GM18498 (cell line): ENCODE data around the gene DTYMK.
"Not testable (repeated sequence)": the region's sequence is repeated elsewhere in the genome, so short reads cannot be mapped to it uniquely, and the experiment has no call there.

ENCODE experiments used
- ATAC-seq: cut with Tn5 transposase; IDR thresholded peaks from one replicate; pipeline ENCODE4 v1.9.1; 2021; ENCODE audit warnings: mild to moderate bottlenecking, moderate library complexity; ENCODE audit not compliant: unreplicated experiment

DTYMK gene

DNA sequence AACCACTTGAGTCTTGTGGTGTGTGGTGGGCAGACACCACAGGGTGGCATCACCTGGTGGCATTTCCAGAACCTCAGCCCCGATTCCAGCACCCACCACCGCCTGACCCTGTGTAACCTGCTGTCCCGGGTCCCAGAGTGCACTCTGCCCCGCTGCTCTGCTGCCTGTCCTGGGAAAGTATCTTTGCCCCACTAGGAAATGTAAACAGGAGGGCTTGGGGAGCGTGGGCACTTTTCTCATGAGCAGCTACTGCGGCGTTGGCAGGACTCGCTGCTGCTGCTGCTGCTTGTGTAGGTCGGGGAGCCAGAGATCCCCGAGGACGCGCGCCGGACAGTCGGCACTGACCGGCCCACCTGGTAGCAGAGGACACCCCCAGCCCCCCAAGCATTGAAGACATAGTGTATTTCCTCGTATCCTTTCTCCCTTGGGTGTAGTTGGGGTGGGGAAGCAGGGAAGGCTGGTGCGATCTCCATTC, 13.4 kb downstream of the DTYMK start:
- no peak for ATAC-seq

DNA sequence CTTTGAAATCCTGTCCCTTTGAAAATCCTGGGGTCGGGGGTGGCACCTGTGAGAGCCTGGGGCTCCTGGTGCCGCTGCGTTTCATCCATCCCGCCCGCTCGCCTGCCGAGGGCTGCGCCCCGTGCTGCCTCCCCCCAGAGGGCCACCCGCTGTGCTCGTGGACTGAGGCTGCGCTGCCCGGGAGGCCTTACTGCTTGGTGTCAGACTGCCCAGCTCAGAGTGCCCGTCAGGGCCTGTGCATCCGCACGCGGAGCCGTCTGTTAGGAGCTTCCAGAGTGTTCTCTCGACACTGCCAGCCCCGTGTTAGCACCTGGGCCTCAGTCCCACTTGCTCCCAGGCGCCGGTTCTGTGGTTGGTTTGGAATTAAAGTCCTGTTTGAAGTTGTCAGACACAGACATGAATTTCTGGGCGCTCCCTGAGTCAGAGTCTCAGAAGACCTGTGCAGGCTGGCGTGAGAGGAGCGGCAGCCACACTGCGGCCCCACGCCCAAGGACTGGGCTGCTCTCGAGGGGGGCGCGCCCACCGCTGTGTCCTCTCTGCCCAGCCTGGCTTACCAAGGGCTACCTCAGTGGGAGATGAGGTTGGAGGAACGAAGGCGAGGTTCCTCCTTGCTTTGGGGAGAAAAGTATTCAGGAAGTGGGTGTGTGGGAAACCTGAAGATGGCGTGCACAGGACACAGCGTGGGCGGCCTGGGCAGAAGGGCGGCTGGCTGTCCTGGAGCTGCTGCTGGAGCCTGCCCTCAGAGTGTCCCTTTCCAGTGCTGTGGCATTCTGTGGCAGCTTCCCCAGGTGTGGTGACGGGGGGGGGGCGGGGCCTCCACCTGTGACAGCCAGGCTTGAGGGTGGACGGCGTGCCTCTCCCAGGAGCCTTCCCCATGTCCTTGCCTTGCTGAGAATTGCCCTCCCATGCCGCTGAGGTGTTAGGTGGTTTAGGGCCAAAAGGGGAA, 14.1 kb downstream of the DTYMK start:
- ATAC-seq, result no peak

- no peak for ATAC-seq
Observed at GRCh38 chr2:241671457-241672240, 15.0 kb downstream of the DTYMK start.

DNA sequence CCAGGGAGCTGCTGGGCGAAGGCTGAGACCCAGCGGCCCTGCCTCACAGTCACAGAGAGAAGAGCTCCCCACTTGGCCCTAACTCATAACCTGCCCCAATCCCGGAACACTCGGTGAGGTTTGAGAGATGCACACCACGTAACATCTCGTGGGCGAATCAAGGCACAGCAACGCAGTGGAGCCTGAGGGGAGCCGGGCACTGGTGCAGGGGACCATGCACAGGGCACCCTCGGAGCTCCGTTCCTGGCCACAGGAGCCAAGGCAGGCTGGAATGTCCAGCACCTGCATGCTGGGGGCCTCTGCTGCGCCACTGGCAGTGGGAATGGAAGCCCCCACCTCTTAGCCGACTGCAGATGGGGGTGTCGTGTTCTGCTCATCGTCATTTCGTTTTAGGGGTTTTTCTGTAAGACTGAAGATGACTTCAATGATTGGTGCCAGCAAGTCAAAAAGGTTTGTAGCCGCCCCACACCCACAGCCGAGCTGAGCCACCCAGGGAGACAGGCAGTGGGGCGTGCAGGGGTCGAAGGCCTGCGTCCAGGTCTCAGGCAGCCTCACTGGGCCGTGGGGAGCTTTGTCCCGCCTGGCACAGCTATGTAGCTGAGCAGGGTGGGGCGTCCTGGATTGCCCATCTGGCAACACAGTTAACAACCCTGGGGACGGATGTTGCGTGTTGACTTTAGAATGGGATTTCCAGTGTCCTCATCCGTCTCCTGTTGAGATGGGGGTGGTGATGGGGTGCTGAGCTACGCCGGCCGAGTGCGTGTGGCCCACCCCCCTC, 16.1 kb downstream of the DTYMK start:
- ATAC-seq, result no peak

DNA sequence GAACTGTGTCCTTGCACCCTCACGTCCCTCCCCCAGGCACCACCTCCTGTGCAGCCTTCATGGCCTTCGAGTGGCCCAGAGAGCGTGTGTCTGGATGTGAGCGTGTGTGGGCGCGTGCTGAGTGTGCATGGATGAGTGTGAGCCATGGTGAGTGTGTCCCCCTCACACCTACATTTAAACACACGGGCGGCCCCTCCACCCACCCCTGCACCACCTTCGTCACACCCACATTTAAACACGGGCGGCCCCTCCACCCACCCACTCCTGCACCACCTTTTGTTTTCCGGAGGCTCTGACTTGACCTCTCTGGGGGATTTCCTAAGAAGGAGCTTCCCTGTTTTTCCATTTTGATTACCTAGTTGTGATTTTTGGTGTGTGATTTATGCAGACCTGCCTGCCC, 17.8 kb downstream of the DTYMK start:
- ATAC-seq, result no peak

DNA sequence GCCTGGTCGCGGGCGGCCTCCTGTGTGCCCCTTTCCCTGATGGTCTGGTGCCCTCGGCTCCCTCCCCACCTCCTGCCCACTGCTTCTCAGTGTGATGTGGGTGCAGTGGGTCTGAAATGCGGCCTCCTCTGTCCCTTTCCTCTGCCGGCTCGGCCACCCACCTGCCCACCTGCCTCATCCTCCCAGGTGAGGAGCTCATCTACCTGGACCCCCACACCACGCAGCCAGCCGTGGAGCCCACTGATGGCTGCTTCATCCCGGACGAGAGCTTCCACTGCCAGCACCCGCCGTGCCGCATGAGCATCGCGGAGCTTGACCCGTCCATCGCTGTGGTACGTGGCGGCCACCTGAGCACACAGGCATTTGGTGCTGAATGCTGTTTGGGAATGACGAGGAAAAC, 18.3 kb downstream of the DTYMK start:
- ATAC-seq, result no peak

- ATAC-seq, result no peak
Observed at GRCh38 chr2:241666627-241667400, 19.8 kb downstream of the DTYMK start.

GRCh38 chr2:241665731-241666440, 20.7 kb downstream of the DTYMK start:
- no peak for ATAC-seq

DNA sequence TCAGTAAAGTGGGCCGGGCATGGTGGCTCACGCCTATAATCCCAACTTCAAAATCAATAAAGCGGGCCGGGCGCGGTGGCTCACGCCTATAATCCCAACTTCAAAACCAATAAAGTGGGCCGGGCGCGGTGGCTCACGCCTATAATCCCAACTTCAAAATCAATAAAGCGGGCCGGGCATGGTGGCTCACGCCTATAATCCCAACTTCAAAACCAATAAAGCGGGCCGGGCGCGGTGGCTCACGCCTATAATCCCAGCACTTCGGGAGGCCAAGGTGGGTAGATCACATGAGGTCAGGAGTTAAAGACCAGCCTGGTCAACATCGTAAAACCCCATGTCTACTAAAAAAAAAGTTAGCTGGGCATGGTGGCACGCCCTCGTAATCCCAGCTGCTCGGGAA, 23.9 kb downstream of the DTYMK start:
- ATAC-seq, result not testable (repeated sequence)

- ATAC-seq, result no peak
Observed at GRCh38 chr2:241660593-241661213, 25.9 kb downstream of the DTYMK start.

DNA sequence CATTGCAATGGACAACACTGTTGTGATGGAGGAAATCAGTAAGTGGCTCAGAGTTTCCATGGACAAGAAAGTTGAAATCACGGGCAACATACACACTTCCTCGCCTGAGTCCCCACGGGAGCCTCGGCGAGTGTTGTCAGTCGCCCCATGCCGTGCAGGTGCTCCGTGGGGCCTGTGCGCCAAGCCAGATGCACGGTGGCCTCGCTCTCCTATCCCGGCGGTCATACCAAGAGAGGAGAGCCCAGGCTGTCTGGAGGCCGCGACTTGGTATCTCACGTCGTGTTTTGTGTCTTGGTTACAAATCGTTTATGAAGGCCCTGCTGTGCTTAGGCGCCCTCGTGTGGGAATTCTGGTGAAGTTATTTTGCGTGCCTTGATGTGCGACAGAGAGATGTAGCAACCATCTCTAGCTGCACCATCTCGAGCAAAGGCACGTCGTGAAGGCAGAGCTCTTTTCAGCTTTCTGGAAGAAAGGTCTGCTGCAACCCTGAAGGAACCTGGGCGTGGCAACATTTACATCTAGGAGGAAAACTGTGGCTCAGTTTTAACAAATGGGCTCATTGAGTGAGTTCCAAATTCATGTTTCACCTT, 27.4 kb downstream of the DTYMK start:
- no peak for ATAC-seq

GRCh38 chr2:241658296-241658695, 28.3 kb downstream of the DTYMK start:
- ATAC-seq, result no peak

DNA sequence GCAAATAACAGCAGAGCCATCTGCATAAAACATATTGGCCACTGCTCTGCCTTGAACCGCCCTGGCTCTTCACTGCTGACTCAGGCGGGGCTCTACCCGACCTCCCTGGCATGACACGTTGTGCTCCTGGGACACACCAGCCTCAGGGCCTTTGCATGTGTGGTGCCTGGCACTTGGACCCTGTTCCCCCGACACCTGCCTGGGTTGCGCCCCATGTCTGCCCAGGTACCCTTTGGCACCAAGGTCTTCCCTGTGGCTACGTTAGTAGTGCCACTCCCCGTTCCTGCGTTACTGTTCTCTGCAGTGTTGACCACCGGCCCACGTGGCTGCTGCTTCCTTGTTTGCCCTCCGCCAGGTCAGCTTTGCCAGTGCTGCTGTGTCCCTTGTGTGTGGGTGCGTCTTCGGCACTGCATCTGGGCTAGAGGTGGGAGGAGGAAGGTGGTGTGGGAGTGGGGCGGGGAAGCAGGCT, 28.8 kb downstream of the DTYMK start:
- no peak for ATAC-seq

DNA sequence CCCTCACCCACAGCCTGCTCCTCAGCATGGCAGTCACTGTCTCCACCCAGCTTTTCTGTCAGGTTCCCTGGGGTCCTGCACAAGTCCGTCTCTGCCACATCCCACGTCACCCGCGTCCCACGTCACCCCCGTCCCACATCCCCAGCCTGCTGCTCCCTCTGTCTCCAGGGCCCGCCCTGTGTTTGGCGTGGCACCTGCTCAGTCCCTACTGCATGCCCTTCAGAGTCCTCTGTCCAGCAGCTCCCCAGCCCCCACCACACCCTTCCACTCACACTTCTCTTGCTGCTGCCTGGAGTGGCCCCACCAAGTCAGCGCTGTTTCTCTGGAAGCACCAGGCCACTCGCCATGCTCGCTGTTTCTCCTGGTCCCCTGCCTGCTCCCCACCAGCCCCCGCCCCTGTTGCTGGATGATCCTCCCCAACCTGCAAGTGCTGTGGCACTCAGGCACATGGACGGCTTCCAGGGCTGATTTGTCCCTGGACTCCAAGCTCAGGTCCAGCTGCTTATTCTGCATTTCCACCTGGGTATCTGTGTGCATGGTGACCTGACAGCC, 30.3 kb downstream of the DTYMK start:
- no peak for ATAC-seq

- no peak for ATAC-seq
Observed at GRCh38 chr2:241655516-241656189, 31.0 kb downstream of the DTYMK start.

GRCh38 chr2:241654551-241654950, 32.1 kb downstream of the DTYMK start:
- no peak for ATAC-seq

DNA sequence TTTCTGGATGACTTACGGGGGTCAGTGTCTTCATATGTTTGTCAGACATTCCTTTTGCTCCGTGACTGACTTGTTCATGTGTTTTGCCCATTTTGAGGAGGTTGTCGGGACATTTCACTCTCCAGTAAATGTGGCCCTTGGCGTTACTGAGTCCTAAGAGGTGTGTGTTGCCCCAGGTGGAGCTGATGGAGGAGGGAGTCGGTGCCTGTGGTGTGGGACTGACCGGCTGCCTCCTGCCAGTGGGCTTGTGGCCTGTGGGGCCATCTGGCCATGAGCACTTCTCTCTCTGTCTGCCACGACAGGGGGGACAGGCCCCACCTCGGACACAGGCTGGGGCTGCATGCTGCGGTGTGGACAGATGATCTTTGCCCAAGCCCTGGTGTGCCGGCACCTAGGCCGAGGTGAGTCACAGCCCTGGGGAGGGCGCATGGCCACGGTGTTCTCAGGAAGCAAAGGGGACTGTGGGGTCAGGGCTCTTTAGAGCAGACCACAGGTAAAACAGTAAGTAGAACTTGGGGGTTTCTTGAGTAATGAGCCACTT, 33.3 kb downstream of the DTYMK start:
- no peak for ATAC-seq

- ATAC-seq, result no peak
Observed at GRCh38 chr2:241652722-241653121, 33.9 kb downstream of the DTYMK start.
